Spleen (tissue), 13 donors: ENCODE results near the gene AOX1. TPM values are rescaled to one million over a fixed set of nuclear protein-coding genes. Genes with fewer than 3 reads are reported as not detected.
A peak's percentile ranks its signal among the peaks of the same experiment; 100 is the strongest.
"Not testable (repeated sequence)": the region's sequence is repeated elsewhere in the genome, so short reads cannot be mapped to it uniquely, and the experiment has no call there.

Experiments used
- DNase-seq: peaks from one replicate; pipeline ENCODE4 v3.0.0-alpha.2; 2020
- H3K27ac ChIP-seq, 8 donors: fragments of 200-600 bp; sonication (generic) in 7 of 8; 1 replicate in 4 of 8; 2 replicates in 4 of 8; pipeline versions ENCODE4 v1.5.0 to v1.8.0; 2016 to 2021; ENCODE audit warnings: inconsistent platforms in 4 of 8, mild to moderate bottlenecking in 4 of 8, moderate library complexity in 1 of 8
- H3K27me3 ChIP-seq, 7 donors: fragments of 200-600 bp; sonication (generic) in 6 of 7; replicated peaks in 1 of 7; 1 replicate in 4 of 7; 2 replicates in 3 of 7; pipeline versions ENCODE4 v1.5.0 to v1.8.0; 2016 to 2021; ENCODE audit warnings: inconsistent platforms in 3 of 7, mild to moderate bottlenecking in 1 of 7
- H3K36me3 ChIP-seq, 6 donors: fragments of 200-600 bp; sonication (generic) in 5 of 6; 1 replicate in 4 of 6; 2 replicates in 2 of 6; pipeline versions ENCODE4 v1.5.0 to v1.8.0; 2016 to 2021; ENCODE audit warnings: inconsistent platforms in 2 of 6
- H3K4me1 ChIP-seq, 6 donors: fragments of 200-600 bp; sonication (generic) in 5 of 6; 1 replicate in 3 of 6; 2 replicates in 3 of 6; pipeline versions ENCODE4 v1.5.0 to v1.8.0; 2016 to 2021; ENCODE audit warnings: inconsistent platforms in 3 of 6
- H3K4me3 ChIP-seq, 8 donors: fragments of 200-600 bp; sonication (generic) in 7 of 8; 1 replicate in 4 of 8; 2 replicates in 4 of 8; pipeline versions ENCODE4 v1.5.0 to v1.8.0; 2016 to 2021; ENCODE audit warnings: inconsistent platforms in 4 of 8, mild to moderate bottlenecking in 4 of 8, moderate library complexity in 2 of 8
- H3K9me3 ChIP-seq, 8 donors: fragments of 200-600 bp; sonication (generic) in 7 of 8; 1 replicate in 4 of 8; 2 replicates in 4 of 8; pipeline versions ENCODE4 v1.5.0 to v1.8.0; 2016 to 2021; ENCODE audit warnings: inconsistent platforms in 4 of 8
- CTCF ChIP-seq, 11 experiments: fragments of 200-600 bp in 7 of 11; fragments of 450-650 bp in 4 of 11; sonication (generic) in 4 of 11; IDR thresholded peaks in 8 of 11; conservative IDR thresholded peaks in 3 of 11; 1 replicate in 7 of 11; 2 replicates in 4 of 11; pipeline versions ENCODE4 v1.4.0 to v1.8.0; 2016 to 2021; ENCODE audit warnings: antibody characterized with exemption in 11 of 11, inconsistent platforms in 4 of 11, mild to moderate bottlenecking in 1 of 11
- POLR2A ChIP-seq, 3 donors: fragments of 450-650 bp; IDR thresholded peaks; one replicate each; pipeline ENCODE4 v1.5.1; 2017; ENCODE audit warnings: antibody characterized with exemption in 3 of 3, mild to moderate bottlenecking in 1 of 3
- POLR2AphosphoS5 ChIP-seq, 3 donors: sonication (generic); formaldehyde crosslinking; IDR thresholded peaks; one replicate each; pipeline ENCODE4 v1.5.1; 2017; ENCODE audit warnings: antibody characterized with exemption in 3 of 3
- WGBS, 5 donors: extraction: QIAGEN DNeasy Blood & Tissue Kit in 3 of 5; methylation state at CpG; one replicate each; pipeline versions ENCODE4 v1.1.5 to v1.1.7; 2013 to 2018; 5-methylcytosine and 5-hydroxymethylcytosine counted together
- intact Hi-C: fragments of 100-400 bp; cut with DNase I; formaldehyde crosslinking; loops from one replicate; pipeline ENCODE4 v1.15.0; 2023; ENCODE audit warnings: low total_unique reads
- long read RNA-seq, 2 donors: transcript quantifications; one replicate each; lab custom pipeline, GENCODE V29; 2026
- polyA plus RNA-seq, 3 donors: library from polyadenylated mRNA; stranded (reverse); fragments of 200-250 nt; gene quantifications; one replicate each; pipeline ENCODE4 v1.2.1, GENCODE V29; 2013
- total RNA-seq, 7 donors: library from RNA; depleted of rRNA in 3 of 7; stranded (reverse); fragments of >200 nt in 3 of 7; fragmentation: NEBNext Ultra II Directional in 4 of 7; extraction: Animal tissue kit (Norgen Biotek cat#: 25700) in 4 of 7; gene quantifications; one replicate each; pipeline versions ENCODE4 v1.1.0 to v1.2.1, GENCODE V29; 2016 to 2021
- donor health status: healthy with polysubstance abuse.
- donor health status: DM: no; HTN: no; CAD: no; lungs with moderate emphysema.
- donor health status: DM: no; HTN: no; CAD: no.
- donor health status: Bipolar disorder and iron deficiency.
- donor health status: healthy.
- donor health status: DM: no; HTN: no; CAD: no.
- donor health status: DM: yes; HTN: yes; CAD: no.

The AOX1 gene
- total RNA-seq (10 to 100 TPM in 2 of 7 donors, 1 to 10 TPM in 5; 3.9 to 14.6 (median 9.8) TPM), polyA plus RNA-seq (1 to 10 TPM; 1.3 to 3.7 (median 1.7) TPM)
- long read RNA-seq, donor 1: 0 reads
- long read RNA-seq, donor 2: 0 reads

GRCh38 chr2:200585730-200586643 lies at the start of gene AOX1:
Gene AOX1 (plus strand): TSS chr2:200586014. CDS start chr2:200586109, 95 bp downstream.
- peaks cover 0 to 17% (median 14%) of the 10 kb centered on the region in 6 donors for H3K4me1 ChIP-seq
- H3K27ac ChIP-seq: peak within 1 kb of the TSS in 7 of 8 donors; percentile 21 to 63 (median 51)
- TF ChIP-seq POLR2AphosphoS5 (IDR thresholded peaks at IDR 0.05) (peak in 2 of 3 donors; percentile 43 to 51), POLR2A (IDR thresholded peaks at IDR 0.05) (no peak)
- WGBS, 5 donors: 6 to 19% (median 7%) methylated on average over 41 to 62 of the region's 62 CpGs
- H3K9me3 ChIP-seq: no peaks in the 10 kb centered on the region
- peak within 1 kb of the TSS; percentile 34 to 71 (median 48) for H3K4me3 ChIP-seq
- intact Hi-C loops: no loop called here
- peaks cover 0 to 13% (median 0%) of the 10 kb centered on the region in 7 donors for H3K27me3 ChIP-seq
- peaks cover 0 to 3% (median 0%) of the 10 kb centered on the region in 6 donors for H3K36me3 ChIP-seq
- DNase-seq: peak; percentile 84

GRCh38 chr2:200538139-200538538 lies 47.7 kb upstream of the AOX1 start:
- Histone ChIP-seq H3K36me3 (peaks cover 0 to 82% (median 5%) of the 10 kb centered on the region in 6 donors), H3K4me1 (no peaks in the 10 kb centered on the region), H3K9me3 (no peaks in the 10 kb centered on the region), H3K27me3 (no peaks in the 10 kb centered on the region), H3K4me3 (no peak overlapping the region), H3K27ac (no peak overlapping the region)
- intact Hi-C loops: no loop called here
- WGBS, 5 donors: 78 to 98% (median 95%) methylated on average over 1 of the region's 1 CpG
- DNase-seq: no peak
- TF ChIP-seq POLR2A (IDR thresholded peaks at IDR 0.05): no peak

- Histone ChIP-seq H3K27me3 (no peaks in the 10 kb centered on the region), H3K4me1 (no peaks in the 10 kb centered on the region), H3K36me3 (peaks cover 0 to 82% (median 5%) of the 10 kb centered on the region in 6 donors), H3K4me3 (no peak overlapping the region), H3K9me3 (no peaks in the 10 kb centered on the region), H3K27ac (no peak overlapping the region)
- no peak for DNase-seq
- TF ChIP-seq POLR2A (IDR thresholded peaks at IDR 0.05) (no peak), CTCF (IDR thresholded peaks at IDR 0.05 in 8 of 11, conservative IDR thresholded peaks at IDR 0.05 in 3 of 11) (no peak), POLR2AphosphoS5 (IDR thresholded peaks at IDR 0.05) (no peak)
- intact Hi-C loops: no loop called here
Measured at GRCh38 chr2:200540793-200541192, 45.0 kb upstream of the AOX1 start.

GRCh38 chr2:200566596-200566995 lies 19.2 kb upstream of the AOX1 start:
- H3K27ac ChIP-seq, H3K27me3 ChIP-seq, intact Hi-C loops, H3K4me3 ChIP-seq, H3K9me3 ChIP-seq, H3K4me1 ChIP-seq, DNase-seq: not testable (repeated sequence)
- peaks cover 0 to 21% (median 0%) of the 10 kb centered on the region in 6 donors for H3K36me3 ChIP-seq
- WGBS, 5 donors: 89 to 99% (median 95%) methylated on average over 11 to 12 of the region's 12 CpGs

- Histone ChIP-seq H3K4me1 (no peaks in the 10 kb centered on the region), H3K4me3 (no peak overlapping the region), H3K36me3 (peaks cover 0 to 33% (median 0%) of the 10 kb centered on the region in 6 donors), H3K9me3 (no peaks in the 10 kb centered on the region), H3K27ac (no peak overlapping the region), H3K27me3 (no peaks in the 10 kb centered on the region)
- DNase-seq: no peak
- WGBS, 5 donors: 94 to 99% (median 97%) methylated on average over 3 of the region's 3 CpGs
- no peak for TF ChIP-seq POLR2A (IDR thresholded peaks at IDR 0.05)
- TF ChIP-seq POLR2AphosphoS5 (IDR thresholded peaks at IDR 0.05): no peak
- no peak for TF ChIP-seq CTCF (IDR thresholded peaks at IDR 0.05 in 8 of 11, conservative IDR thresholded peaks at IDR 0.05 in 3 of 11)
- intact Hi-C loops: no loop called here
Measured at GRCh38 chr2:200567932-200568331, 17.9 kb upstream of the AOX1 start.
